Activated naive CD8-positive, alpha-beta T cell treated with anti-CD3 and anti-CD28 coated beads, Interleukin-2, amount 50 U/mL, for 16 hours (primary cell): ENCODE measurements around the gene KRT15.

Source experiments
- DNase-seq: peaks from one replicate; pipeline ENCODE4 v3.0.0-alpha.2; 2020; ENCODE audit warnings: low read depth, low spot score

Gene KRT15

DNA sequence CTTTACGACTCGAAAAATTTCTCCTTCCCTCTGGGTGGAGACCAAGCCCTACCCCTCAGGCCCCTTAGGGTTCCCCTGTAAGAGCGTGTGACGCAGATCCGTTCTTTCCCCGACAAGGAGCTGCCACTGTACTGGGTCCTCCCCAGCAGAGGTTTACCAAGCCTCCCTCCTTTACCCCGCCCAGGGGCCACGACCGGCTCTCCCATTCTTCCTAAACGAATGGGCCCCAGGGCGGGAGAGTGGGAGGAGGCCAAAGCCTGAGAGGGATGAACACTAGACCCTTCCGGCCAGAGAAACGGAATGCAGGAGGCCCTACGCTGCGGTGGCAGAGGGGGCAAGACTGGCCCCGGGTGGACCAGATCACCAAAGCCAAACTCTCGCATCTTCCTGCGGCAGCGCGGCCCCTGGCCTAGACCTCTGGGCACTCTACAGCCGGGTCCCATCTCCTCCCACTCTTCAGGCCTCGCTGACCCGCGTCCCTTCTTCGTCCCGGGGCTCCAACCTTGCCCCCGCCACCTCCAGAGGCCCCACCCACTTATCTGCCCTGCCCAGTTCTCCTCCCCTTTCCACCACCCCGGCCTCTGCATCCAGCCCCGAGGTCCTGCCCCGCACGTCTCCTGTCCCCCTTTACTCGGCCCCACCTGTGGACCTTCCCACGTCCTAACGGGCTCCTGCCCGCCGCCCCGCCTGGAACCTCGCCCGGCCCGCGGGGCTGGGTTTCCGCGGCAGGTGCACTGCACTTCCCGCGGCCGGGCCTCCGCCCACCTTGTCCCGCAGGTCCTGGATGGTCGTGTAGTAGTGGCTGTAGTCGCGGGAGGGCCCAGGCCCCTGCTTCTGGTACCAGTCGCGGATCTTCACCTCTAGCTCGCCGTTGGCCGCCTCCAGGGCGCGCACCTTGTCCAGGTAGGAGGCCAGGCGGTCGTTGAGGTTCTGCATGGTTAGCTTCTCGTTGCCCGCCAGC, 8.7 kb upstream of the KRT15 start:
- DNase-seq: no peak

- DNase-seq: no peak
Measured at GRCh38 chr17:41524261-41524660, 5.6 kb upstream of the KRT15 start.

- no peak for DNase-seq
Measured at GRCh38 chr17:41523787-41524186, 5.1 kb upstream of the KRT15 start.

- no peak for DNase-seq
Measured at GRCh38 chr17:41523225-41523593, 4.5 kb upstream of the KRT15 start.

GRCh38 chr17:41522301-41523224, 3.9 kb upstream of the KRT15 start:
- DNase-seq: no peak

DNA sequence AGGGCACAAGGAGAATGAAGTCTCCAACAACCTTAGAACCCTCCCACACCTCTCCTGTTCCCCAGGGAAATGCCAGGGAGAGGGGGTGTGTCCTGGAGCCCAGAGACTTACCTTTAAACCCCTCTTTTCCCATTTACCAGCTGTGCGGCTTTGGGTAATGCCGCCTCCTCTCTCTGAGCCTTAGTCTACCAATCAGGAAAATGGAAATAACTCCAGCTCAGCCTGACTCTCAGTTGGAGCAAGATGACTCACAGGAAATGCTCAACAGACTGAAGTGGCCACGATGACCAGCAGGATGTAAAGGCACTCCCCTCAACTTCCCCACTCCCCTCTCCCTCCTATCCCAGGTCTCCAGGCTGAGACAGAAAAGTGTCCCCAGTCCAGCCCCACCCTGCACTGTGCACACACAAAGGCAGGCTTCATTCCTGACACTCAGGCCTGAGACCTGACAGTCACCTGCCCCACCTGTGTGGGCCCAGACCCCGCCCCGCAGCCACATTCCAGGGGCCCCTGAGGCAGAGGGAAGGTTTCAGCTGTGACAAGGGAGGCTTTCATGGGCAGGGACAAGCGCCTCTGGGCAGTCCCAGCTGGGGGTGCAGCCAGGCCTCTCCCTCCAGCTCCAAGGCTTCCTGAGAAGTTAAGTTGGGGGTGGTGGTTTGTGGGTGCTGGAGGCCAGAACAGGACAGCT, 3.0 kb upstream of the KRT15 start:
- DNase-seq: no peak

DNA sequence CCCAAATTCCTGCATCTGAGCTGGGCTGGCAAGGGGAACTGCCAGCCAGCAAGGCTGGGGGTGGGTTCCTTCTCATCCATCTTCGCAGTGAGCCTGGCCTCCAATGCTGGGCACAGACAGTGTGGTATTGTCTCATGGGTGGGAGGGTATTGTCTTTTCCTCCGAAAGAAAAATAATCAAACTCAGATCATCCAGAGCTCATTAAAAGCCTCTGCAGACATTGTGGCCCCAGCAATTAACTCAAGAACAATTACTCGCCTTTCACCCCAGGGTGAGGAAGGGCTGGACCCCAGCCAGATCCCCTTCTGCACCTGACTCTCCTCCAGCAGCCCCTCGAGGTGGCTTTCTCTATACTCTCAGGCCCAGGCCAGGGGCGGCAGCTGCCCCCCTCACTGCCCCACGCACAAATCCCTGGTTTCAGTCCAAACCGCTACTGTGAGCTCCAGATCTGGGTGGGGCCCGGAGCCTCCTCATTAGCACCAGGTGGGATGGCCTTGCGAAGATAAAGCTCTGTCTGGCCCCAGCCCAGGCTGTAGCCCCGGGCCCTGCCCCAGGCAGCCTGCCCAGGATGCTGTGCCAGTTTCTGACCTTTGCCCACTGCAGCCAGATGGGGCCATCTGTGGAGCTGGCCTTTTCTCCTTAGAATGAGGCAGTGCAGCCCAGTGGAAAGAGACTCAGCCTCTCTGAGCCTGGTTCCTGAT, 2.3 kb upstream of the KRT15 start:
- no peak for DNase-seq

GRCh38 chr17:41519501-41520224, 973 bp upstream of the KRT15 start:
- no peak for DNase-seq

DNA sequence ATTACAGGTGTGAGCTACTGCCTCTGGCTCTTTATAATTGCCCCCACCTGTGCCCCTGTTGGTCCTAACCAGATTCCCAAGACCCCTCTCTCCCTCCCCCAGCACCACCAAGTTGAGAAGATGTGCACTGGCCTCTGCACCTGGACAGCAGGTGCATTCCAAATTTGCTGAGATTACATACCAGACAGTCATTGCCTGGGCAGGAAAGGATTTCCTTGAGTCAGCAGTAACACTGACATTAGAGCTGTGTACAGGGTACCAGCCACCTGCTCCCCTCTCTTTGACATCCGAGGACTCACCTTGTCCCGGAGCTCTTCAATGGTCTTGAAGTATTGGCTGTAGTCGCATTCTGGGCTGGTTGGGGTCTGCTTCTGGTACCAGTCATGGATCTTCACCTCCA, 659 bp downstream of the KRT15 start:
- no peak for DNase-seq

GRCh38 chr17:41516830-41517283, 1.8 kb downstream of the KRT15 start:
- DNase-seq: no peak

- no peak for DNase-seq
Measured at GRCh38 chr17:41516147-41516829, 2.4 kb downstream of the KRT15 start.

- DNase-seq: no peak
Measured at GRCh38 chr17:41513168-41513547, 5.5 kb downstream of the KRT15 start.

- DNase-seq: no peak
Measured at GRCh38 chr17:41512546-41513167, 6.0 kb downstream of the KRT15 start.

- DNase-seq: no peak
Measured at GRCh38 chr17:41511716-41512115, 7.0 kb downstream of the KRT15 start.

- no peak for DNase-seq
Measured at GRCh38 chr17:41511116-41511515, 7.6 kb downstream of the KRT15 start.

GRCh38 chr17:41510251-41511065, 8.2 kb downstream of the KRT15 start:
- no peak for DNase-seq

DNA sequence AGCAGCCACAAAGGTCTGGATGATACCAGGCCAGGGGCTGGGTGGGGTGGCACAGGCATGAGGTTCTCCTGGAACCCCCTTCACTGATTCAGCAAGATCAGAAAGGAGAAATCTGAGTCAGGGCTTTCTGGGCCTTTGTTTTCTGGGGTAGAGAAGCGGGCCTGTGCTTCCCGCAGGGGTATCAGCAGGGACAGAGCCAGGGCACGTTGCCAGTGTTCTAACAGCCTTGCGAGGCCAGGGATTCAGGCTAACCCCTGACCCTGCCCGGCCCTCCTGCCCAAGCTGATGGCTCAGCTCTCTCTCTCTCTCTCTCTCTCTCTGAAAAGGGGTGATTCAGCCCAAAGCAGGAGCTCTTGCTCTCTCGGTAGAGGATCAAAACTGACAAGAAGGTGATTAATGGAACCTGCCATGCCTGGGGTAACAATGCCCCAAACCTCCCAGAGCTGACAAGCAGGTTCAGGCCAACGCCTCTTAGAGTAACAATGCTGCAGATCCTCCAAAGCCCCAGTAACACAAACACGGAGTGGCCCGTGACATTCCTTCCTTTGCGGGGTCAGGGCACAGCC, 11.3 kb downstream of the KRT15 start:
- no peak for DNase-seq
